GM12878 (cell line): ENCODE data around the gene DSC2.

ENCODE experiments used
- CTCF ChIP-seq, 3 experiments: IDR thresholded peaks in 2 of 3; conservative IDR thresholded peaks in 1 of 3; 2 replicates each; pipeline ENCODE4 v1.5.1; 2011; ENCODE audit warnings: low read depth in 3 of 3, low read length in 3 of 3, mild to moderate bottlenecking in 3 of 3, control low read depth in 2 of 3, moderate library complexity in 2 of 3, inconsistent platforms in 1 of 3, mixed read lengths in 1 of 3; ENCODE audit not compliant: control insufficient read depth in 2 of 3, insufficient read depth in 1 of 3; ENCODE audit errors: extremely low read depth in 1 of 3
- ELK1 ChIP-seq: IDR thresholded peaks from 2 replicates; pipeline ENCODE4 v1.6.1; 2012; ENCODE audit warnings: low read depth, low read length, improper control_type of control experiment
- GABPA ChIP-seq: IDR thresholded peaks from 2 replicates; pipeline ENCODE4 v1.6.1; 2014; ENCODE audit warnings: antibody characterized with exemption, low read depth, mild to moderate bottlenecking, inconsistent platforms
- HCFC1 ChIP-seq: fragments of 150-350 bp; IDR thresholded peaks from 2 replicates; pipeline ENCODE4 v1.6.1; 2014; ENCODE audit warnings: low read length
- NBN ChIP-seq: fragments of 450-650 bp; IDR thresholded peaks from 2 replicates; pipeline ENCODE4 v1.6.1; 2016
- ZNF24 ChIP-seq: fragments of 450-650 bp; IDR thresholded peaks from 2 replicates; pipeline ENCODE4 v1.6.1; 2017; ENCODE audit warnings: antibody characterized with exemption, mild to moderate bottlenecking

- TF ChIP-seq GABPA: no peak
- TF ChIP-seq NBN: no peak
- TF ChIP-seq HCFC1: no peak
- no peak for TF ChIP-seq ZNF24
- no peak for TF ChIP-seq ELK1
- TF ChIP-seq CTCF (IDR thresholded peaks at IDR 0.05 in 2 of 3, conservative IDR thresholded peaks at IDR 0.05 in 1 of 3; ENCODE audit: control insufficient read depth in 2 of 3, extremely low read depth in 1 of 3, insufficient read depth in 1 of 3, low read depth in 3 of 3, low read length in 3 of 3): no peak
These were observed 720 bp upstream of the DSC2 start for GRCh38 chr18:31102941-31103340.
